PC-9 (cell line): ENCODE results near the gene U2SURP.

ENCODE experiments used
- CTCF ChIP-seq: fragments of 200-600 bp; sonication (generic); conservative IDR thresholded peaks from 2 replicates; pipeline ENCODE4 v1.6.1; 2017; ENCODE audit warnings: mixed run types, antibody characterized with exemption, mild to moderate bottlenecking, moderate library complexity
- EZH2 ChIP-seq: fragments of 200-600 bp; sonication (generic); IDR thresholded peaks from 2 replicates; pipeline ENCODE4 v1.8.0; 2017; ENCODE audit warnings: antibody characterized with exemption, low read depth

- no peak for TF ChIP-seq CTCF
- TF ChIP-seq EZH2: no peak
These were observed 96.8 kb downstream of the U2SURP start for GRCh38 chr3:143098032-143098764.
